ENCODE measurements around the gene EPAS1.

EPAS1 gene

DNA sequence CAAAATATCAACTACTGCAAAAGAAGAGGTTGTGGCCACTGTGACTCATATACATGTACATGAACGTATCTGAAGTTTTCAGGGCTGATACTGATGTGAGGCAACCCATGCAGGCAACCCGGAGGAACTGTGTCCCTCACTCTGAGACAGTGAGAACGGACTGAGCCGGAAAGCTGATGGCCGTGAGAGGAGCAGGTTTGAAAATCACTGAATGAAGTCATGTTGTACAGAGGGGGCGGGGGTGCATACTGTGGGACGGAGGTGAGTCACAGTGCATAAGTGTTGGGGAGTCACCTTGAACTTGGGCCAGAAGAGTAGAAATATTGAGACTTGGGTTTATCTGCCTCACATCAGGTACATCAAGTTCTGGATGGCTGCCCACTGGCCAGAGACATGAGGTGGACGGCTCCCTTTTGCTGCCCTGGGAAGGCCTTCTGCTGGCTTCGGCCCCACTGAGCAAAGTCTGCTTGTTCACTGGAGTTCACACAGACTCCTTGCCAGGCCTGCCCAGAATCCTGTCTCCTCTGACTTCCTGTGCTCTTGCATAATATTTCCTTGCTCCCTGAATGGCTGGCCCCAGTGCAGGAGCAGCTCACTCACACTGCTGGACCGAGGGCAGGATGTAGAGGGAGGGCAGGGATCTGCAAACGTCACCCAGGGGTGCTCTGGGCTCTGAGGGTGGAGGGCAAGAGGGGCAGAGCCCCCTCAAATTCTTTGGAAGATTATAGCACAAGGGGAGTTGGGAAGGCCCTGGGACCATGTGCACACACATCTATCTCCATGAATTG, 18.1 kb downstream of the EPAS1 start:
- Mint-ChIP-seq H3K4me3 (no peak overlapping the region), H3K36me3 (ENCODE audit: low read depth) (no peaks in the 10 kb centered on the region), H3K27me3 (peaks cover 2% of the 10 kb centered on the region), H3K4me1 (ENCODE audit: low read depth) (peaks cover 24% of the 10 kb centered on the region), H3K27ac (no peak overlapping the region), H3K9me3 (no peaks in the 10 kb centered on the region)
- no peak for DNase-seq

- Mint-ChIP-seq H3K27ac (no peak overlapping the region), H3K4me3 (no peak overlapping the region), H3K36me3 (ENCODE audit: low read depth) (no peaks in the 10 kb centered on the region), H3K27me3 (no peaks in the 10 kb centered on the region), H3K9me3 (no peaks in the 10 kb centered on the region), H3K4me1 (ENCODE audit: low read depth) (peaks cover 24% of the 10 kb centered on the region)
- DNase-seq, result no peak
Measured at GRCh38 chr2:46317094-46317486, 19.9 kb downstream of the EPAS1 start.

- no peak for DNase-seq
- Mint-ChIP-seq H3K27me3 (no peaks in the 10 kb centered on the region), H3K4me3 (no peak overlapping the region), H3K4me1 (ENCODE audit: low read depth) (peaks cover 24% of the 10 kb centered on the region), H3K9me3 (no peaks in the 10 kb centered on the region), H3K27ac (no peak overlapping the region), H3K36me3 (ENCODE audit: low read depth) (no peaks in the 10 kb centered on the region)
Measured at GRCh38 chr2:46318579-46319460, 21.6 kb downstream of the EPAS1 start.

DNA sequence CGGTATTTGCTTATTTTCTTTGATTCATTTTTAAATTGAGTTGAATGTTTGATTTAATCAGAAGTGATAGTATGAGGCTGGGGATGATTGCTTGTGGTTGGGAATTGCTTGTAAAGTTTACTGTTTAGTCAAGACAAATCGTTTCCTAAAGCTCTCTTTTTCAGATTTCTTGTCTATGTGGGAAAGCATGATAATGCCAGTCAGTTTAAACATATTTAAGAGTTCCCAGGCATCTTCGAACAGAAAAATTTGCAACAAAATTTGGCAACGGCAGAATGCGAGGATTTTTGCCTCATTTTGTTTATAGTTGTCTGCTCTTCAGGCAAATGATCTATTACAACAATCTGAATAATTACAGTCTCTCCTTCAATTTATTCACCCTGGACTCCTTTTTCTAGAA, 22.5 kb downstream of the EPAS1 start:
- H3K9me3 Mint-ChIP-seq, result no peaks in the 10 kb centered on the region
- H3K27ac Mint-ChIP-seq, result no peak overlapping the region
- H3K27me3 Mint-ChIP-seq, result no peaks in the 10 kb centered on the region
- DNase-seq, result no peak
- H3K36me3 Mint-ChIP-seq (ENCODE audit: low read depth), result no peaks in the 10 kb centered on the region
- no peak overlapping the region for H3K4me3 Mint-ChIP-seq
- peaks cover 22% of the 10 kb centered on the region for H3K4me1 Mint-ChIP-seq (ENCODE audit: low read depth)

- H3K36me3 Mint-ChIP-seq (ENCODE audit: low read depth), result no peaks in the 10 kb centered on the region
- H3K9me3 Mint-ChIP-seq, result no peaks in the 10 kb centered on the region
- H3K4me1 Mint-ChIP-seq (ENCODE audit: low read depth), result peaks cover 18% of the 10 kb centered on the region
- no peak for DNase-seq
- no peaks in the 10 kb centered on the region for H3K27me3 Mint-ChIP-seq
- no peak overlapping the region for H3K4me3 Mint-ChIP-seq
- no peak overlapping the region for H3K27ac Mint-ChIP-seq
Measured at GRCh38 chr2:46320141-46320567, 22.9 kb downstream of the EPAS1 start.

DNA sequence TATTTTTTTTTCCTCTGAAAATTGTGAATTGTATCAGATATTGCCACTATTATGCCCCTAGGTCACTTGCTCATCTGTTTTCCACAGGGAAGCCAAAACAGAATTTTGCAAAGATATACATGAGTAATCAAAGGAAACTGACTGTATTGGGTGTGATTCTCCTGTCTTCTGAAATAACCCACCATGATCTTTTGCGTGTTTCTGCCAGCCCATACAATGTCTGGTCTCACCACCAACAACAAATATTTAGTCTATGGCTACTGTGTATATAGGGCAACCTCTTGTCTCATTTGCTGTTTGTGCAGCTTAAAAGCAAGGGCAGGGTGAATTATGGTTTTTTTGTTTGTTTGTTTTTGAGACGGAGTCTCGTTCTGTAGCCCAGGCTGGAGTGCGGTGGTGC, 26.5 kb downstream of the EPAS1 start:
- DNase-seq, result no peak
- Mint-ChIP-seq H3K4me1 (ENCODE audit: low read depth) (peaks cover 4% of the 10 kb centered on the region), H3K9me3 (no peaks in the 10 kb centered on the region), H3K36me3 (ENCODE audit: low read depth) (no peaks in the 10 kb centered on the region), H3K27ac (no peak overlapping the region), H3K27me3 (no peaks in the 10 kb centered on the region), H3K4me3 (no peak overlapping the region)

GRCh38 chr2:46325182-46325928, 28.1 kb downstream of the EPAS1 start:
- H3K9me3 Mint-ChIP-seq, result no peaks in the 10 kb centered on the region
- no peak overlapping the region for H3K4me3 Mint-ChIP-seq
- DNase-seq, result no peak
- H3K4me1 Mint-ChIP-seq (ENCODE audit: low read depth), result peaks cover 8% of the 10 kb centered on the region
- H3K27ac Mint-ChIP-seq, result no peak overlapping the region
- H3K36me3 Mint-ChIP-seq (ENCODE audit: low read depth), result no peaks in the 10 kb centered on the region
- H3K27me3 Mint-ChIP-seq, result no peaks in the 10 kb centered on the region

- Mint-ChIP-seq H3K4me3 (no peak overlapping the region), H3K27me3 (no peaks in the 10 kb centered on the region), H3K36me3 (ENCODE audit: low read depth) (no peaks in the 10 kb centered on the region), H3K9me3 (no peaks in the 10 kb centered on the region), H3K27ac (no peak overlapping the region), H3K4me1 (ENCODE audit: low read depth) (peaks cover 8% of the 10 kb centered on the region)
- DNase-seq, result no peak
Measured at GRCh38 chr2:46326231-46326980, 29.2 kb downstream of the EPAS1 start.

GRCh38 chr2:46327627-46328026, 30.4 kb downstream of the EPAS1 start:
- no peak overlapping the region for H3K27ac Mint-ChIP-seq
- H3K9me3 Mint-ChIP-seq, result no peaks in the 10 kb centered on the region
- H3K36me3 Mint-ChIP-seq (ENCODE audit: low read depth), result no peaks in the 10 kb centered on the region
- no peak for DNase-seq
- H3K27me3 Mint-ChIP-seq, result no peaks in the 10 kb centered on the region
- H3K4me3 Mint-ChIP-seq, result no peak overlapping the region
- peaks cover 8% of the 10 kb centered on the region for H3K4me1 Mint-ChIP-seq (ENCODE audit: low read depth)

DNA sequence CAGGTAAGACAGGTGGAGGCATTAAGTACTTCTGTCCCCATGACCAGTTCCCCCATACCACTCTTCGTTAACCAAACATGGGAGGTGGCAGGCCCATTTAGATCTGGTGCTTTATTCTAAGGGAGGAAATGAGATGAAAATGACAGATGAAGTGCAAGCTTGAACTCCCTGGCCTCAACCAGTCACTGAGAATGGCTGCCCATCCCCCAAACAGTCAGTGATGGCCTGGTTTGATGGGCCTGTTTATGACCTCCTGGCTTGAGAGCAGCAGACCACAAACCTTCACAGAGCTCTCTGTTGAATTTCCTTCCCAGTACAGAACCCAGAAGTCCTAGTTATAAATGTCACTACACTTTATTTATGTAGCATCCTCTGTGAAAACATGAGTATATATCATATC, 31.1 kb downstream of the EPAS1 start:
- H3K4me1 Mint-ChIP-seq (ENCODE audit: low read depth), result peaks cover 10% of the 10 kb centered on the region
- H3K9me3 Mint-ChIP-seq, result no peaks in the 10 kb centered on the region
- no peaks in the 10 kb centered on the region for H3K27me3 Mint-ChIP-seq
- no peak overlapping the region for H3K4me3 Mint-ChIP-seq
- no peaks in the 10 kb centered on the region for H3K36me3 Mint-ChIP-seq (ENCODE audit: low read depth)
- DNase-seq, result no peak
- H3K27ac Mint-ChIP-seq, result no peak overlapping the region

GRCh38 chr2:46328829-46329228, 31.6 kb downstream of the EPAS1 start:
- H3K36me3 Mint-ChIP-seq (ENCODE audit: low read depth), result no peaks in the 10 kb centered on the region
- no peak for DNase-seq
- no peak overlapping the region for H3K27ac Mint-ChIP-seq
- no peak overlapping the region for H3K4me3 Mint-ChIP-seq
- peaks cover 11% of the 10 kb centered on the region for H3K4me1 Mint-ChIP-seq (ENCODE audit: low read depth)
- H3K9me3 Mint-ChIP-seq, result no peaks in the 10 kb centered on the region
- no peaks in the 10 kb centered on the region for H3K27me3 Mint-ChIP-seq

GRCh38 chr2:46329340-46329739, 32.1 kb downstream of the EPAS1 start:
- no peaks in the 10 kb centered on the region for H3K27me3 Mint-ChIP-seq
- H3K36me3 Mint-ChIP-seq (ENCODE audit: low read depth), result no peaks in the 10 kb centered on the region
- no peak for DNase-seq
- H3K9me3 Mint-ChIP-seq, result no peaks in the 10 kb centered on the region
- H3K4me1 Mint-ChIP-seq (ENCODE audit: low read depth), result peaks cover 13% of the 10 kb centered on the region
- H3K4me3 Mint-ChIP-seq, result no peak overlapping the region
- no peak overlapping the region for H3K27ac Mint-ChIP-seq

DNA sequence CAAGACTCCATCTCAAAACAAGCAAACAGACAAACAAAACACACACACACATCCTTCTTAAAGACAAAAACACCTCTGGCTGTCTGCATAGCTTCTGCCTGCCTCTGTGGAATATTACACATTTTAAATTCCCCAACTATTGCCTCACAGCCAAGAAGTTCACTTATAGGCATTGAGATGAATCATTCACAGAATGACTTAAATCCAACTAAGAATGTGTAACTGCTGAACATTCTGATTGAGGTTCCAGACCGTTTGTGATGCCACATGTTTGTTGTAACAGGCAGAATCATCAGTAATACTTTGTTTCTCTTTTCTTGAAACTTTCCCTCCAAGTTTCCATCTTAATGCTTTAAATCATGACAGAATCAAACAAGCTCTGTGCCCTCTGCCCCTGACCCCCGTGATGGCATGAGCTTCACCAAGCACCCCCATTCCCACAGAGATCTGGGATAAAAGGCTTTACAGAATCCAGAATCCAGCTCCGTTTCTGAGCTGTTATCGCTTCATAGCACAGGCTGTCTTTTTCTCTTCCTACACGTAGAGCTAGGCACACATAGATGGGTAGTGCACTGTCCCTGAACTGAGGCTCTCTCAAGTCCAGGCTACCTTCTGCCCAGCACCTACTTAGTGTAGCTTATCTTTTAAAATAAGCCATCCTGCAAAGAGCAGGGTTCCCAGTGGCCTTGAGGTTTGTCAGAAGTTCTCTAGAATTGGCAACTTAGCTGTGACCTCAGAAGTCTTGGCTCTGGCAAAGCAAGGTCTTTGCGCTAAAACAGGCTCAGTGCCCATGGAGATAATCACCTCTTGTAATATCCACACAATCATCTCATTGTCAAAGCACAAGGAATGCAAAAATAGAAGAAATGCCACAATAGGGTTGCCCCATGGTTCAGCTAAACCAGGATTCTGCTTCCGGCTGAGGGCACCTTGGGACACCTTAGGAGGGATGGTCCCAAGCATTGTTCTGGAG, 32.9 kb downstream of the EPAS1 start:
- Mint-ChIP-seq H3K4me1 (ENCODE audit: low read depth) (peaks cover 17% of the 10 kb centered on the region), H3K4me3 (no peak overlapping the region), H3K27me3 (no peaks in the 10 kb centered on the region), H3K27ac (peak overlapping the region; percentile 66), H3K36me3 (ENCODE audit: low read depth) (no peaks in the 10 kb centered on the region), H3K9me3 (no peaks in the 10 kb centered on the region)
- DNase-seq, result no peak
